Activated T-cell treated with anti-CD3 and anti-CD28 coated beads, Interleukin-2, amount 50 U/mL, for 1 hour (primary cell): ENCODE results near the gene REXO4.

Experiments used
- DNase-seq: peaks from one replicate; pipeline ENCODE4 v3.0.0-alpha.2; 2020

REXO4 gene

GRCh38 chr9:133362359-133363044 is 55.3 kb downstream of the REXO4 start:
- DNase-seq, result no peak

DNA sequence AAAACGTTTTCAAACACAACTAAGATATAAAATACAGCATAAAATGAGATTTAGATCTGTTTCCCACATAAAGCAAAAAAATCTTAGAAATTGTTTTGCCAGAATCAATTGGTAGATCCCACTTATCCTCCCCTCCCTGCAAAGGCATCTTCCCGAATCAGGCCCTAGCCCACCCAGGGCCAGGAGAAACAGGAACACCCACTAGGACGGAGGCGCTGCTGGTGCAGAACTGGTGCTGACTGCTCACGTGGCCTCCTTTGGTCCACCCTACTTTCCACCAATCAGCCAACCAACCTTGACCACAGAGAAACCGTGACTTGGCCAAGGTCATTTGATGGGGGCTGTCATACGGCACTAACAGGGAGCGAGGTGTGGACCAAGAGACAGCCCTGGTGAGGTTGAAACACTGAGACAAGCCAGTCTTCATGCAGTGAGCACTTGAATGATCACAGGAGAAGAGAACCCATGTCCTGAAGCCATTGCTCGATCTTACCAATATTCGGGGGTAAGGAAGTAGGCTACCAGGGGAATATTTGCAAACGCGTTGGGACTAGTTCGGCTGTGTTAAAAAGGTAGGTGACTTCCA is 56.2 kb downstream of the REXO4 start:
- DNase-seq, result no peak

DNA sequence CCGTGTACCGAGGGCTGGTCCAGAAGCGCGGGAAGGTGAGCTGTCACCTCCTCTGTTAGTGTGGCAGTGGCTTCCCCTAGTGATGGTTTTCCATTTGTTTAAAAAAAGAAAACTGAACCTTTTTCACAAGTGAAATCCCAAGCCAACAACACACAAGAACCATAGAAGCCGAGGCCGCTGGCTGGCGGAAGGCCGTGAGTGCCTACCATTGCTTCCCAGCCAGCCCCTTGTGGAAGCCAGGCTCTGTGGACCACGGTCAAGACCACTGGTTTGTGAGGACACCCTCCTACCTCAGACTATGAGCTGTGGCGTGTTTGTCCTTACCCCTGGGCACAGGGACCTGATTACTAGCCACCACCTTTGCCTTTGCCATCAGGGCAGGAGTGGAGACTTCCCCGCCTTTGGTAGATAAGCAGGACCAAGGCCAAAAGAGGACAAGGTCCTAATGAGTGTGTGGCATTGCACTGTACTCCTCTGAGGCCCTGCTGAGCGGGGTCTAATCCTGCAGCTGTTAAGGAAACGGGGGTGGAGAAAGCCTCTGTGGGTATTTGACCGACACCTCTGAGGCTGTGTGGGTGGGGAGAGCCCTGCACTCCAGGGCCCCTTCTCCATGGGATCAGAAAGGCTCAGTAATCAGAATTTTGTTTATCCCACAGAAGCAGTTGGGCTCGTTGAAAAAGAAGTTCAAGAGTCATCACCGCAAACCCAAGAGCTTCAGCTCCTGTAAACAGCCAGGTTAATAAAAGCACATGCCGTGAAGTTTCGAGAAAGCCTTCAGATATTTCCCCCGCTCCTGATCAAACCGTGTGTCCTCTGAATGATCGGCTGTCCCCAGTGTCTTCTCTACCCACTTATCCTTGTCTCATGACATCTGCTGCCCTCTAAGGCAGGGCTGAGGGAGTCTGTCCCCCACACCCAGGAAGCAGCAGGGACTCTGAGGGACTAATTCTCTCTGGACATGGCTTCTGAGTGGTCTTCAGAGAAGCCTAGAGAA is 57.1 kb downstream of the REXO4 start:
- DNase-seq, result no peak

DNA sequence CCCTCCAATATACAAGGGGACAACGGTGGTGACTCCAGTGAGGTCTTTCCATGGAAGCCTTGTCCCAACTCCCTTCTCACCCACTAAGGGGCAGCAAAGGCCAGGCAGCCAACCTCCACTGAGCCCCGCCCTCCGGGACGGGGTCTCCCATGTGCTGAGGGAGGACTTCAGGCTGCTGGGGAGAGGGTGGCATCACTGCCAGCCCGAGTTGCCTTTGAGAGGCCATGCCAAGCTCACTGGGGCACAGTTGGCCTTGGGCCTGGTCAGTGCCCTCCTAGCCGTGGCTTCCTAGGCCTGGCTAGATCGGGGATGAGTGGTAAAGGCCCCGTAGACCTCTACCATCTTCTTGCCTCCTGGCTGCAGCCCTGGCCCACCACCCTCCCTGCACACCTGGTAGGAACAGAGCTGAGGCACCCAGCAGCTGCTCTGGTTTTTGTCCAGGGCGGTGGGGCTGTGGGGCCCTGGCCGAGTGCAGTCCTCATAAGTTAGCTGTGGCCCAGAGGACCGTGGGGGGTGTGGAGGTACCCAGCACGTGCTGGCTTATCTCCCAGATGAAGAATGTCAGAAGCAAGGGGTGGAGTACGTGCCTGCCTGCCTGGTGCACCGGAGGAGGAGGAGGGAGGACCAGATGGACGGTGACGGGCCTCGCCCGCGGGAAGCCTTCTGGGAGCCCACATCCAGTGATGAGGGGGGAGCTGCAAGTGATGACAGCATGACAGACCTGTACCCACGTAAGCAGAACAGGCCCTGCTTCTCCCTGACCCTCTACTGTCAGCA is 58.2 kb downstream of the REXO4 start:
- DNase-seq, result peak; percentile 34

- DNase-seq, result no peak
Observed at GRCh38 chr9:133357656-133358055, 60.2 kb downstream of the REXO4 start.

GRCh38 chr9:133356391-133357091 is 61.3 kb downstream of the REXO4 start, which contains the start of the genes SURF1 and SURF2:
TSS of gene SURF1 (minus strand) at chr9:133356487. CDS start at chr9:133356453, 34 bp downstream.
TSS of gene SURF2 (plus strand) at chr9:133356550. CDS start at chr9:133356593, 43 bp downstream.
- DNase-seq, result peak; percentile 92
